ENCODE measurements around the gene MDM2. TPM values are rescaled to one million over a fixed set of nuclear protein-coding genes. Genes with fewer than 3 reads are reported as not detected.

Gene MDM2
- 100 to 1,000 TPM; 102 to 114 TPM for total RNA-seq
- 100 to 1,000 TPM in 1 of 2 donors, 10 to 100 TPM in 1; 24.9 to 155 TPM for polyA plus RNA-seq
- long read RNA-seq, donor 1, full-length matches to known transcripts: 5 of 163 reads
- long read RNA-seq, donor 1, partial matches to known transcripts: 151 of 163 reads
- long read RNA-seq, donor 1, other reads (novel, unspliced or antisense): 7 of 163 reads
- long read RNA-seq, donor 2, full-length matches to known transcripts: 1 of 42 reads
- long read RNA-seq, donor 2, partial matches to known transcripts: 41 of 42 reads
- long read RNA-seq, donor 2, other reads (novel, unspliced or antisense): 0 of 42 reads
- long read RNA-seq, donor 3, full-length matches to known transcripts: 3 of 153 reads
- long read RNA-seq, donor 3, partial matches to known transcripts: 142 of 153 reads
- long read RNA-seq, donor 3, other reads (novel, unspliced or antisense): 8 of 153 reads
- long read RNA-seq, donor 4, full-length matches to known transcripts: 2 of 132 reads
- long read RNA-seq, donor 4, partial matches to known transcripts: 130 of 132 reads
- long read RNA-seq, donor 4, other reads (novel, unspliced or antisense): 0 of 132 reads
- long read RNA-seq, donor 5, full-length matches to known transcripts: 8 of 240 reads
- long read RNA-seq, donor 5, partial matches to known transcripts: 200 of 240 reads
- long read RNA-seq, donor 5, other reads (novel, unspliced or antisense): 32 of 240 reads

GRCh38 chr12:68807576-68808387, at the start of gene MDM2:
Gene MDM2 (plus strand): TSS chr12:68808177. CDS start chr12:68808478, 301 bp downstream.
- Histone ChIP-seq H3K9ac (ENCODE audit: insufficient read depth in 1 of 2, low read length in 2 of 2) (peak within 1 kb of the TSS; percentile 90 to 91), H3K27me3 (ENCODE audit: control insufficient read depth in 3 of 3, insufficient read depth in 3 of 3, low read length in 2 of 3) (peaks cover 0 to 3% (median 0%) of the 10 kb centered on the region in 3 donors), H3K27ac (ENCODE audit: low read depth in 1 of 2, low read length in 1 of 2) (peak within 1 kb of the TSS; percentile 99 to 100), H3K4me1 (ENCODE audit: control insufficient read depth in 5 of 5, insufficient read depth in 5 of 5, low read length in 5 of 5) (peaks cover 0 to 5% (median 1%) of the 10 kb centered on the region in 5 donors), H3K9me3 (ENCODE audit: control insufficient read depth in 4 of 4, insufficient read depth in 3 of 4, low read length in 3 of 4) (no peaks in the 10 kb centered on the region), H3K36me3 (ENCODE audit: control insufficient read depth in 4 of 4, insufficient read depth in 4 of 4, low read length in 4 of 4) (peaks cover 0 to 9% (median 5%) of the 10 kb centered on the region in 4 donors), H3K4me3 (peak within 1 kb of the TSS; percentile 83)
- 0% methylated on average over 66 to 72 of the region's 72 CpGs for WGBS, 2 donors
- TF ChIP-seq CTCF (IDR thresholded peaks at IDR 0.05; ENCODE audit: control extremely low read depth, extremely low read depth): peak; percentile 41
- DNase-seq: peak; percentile 94 to 96 (median 95)
- peak; percentile 95 for ATAC-seq (ENCODE audit: insufficient read depth, low FRiP score)

- Histone ChIP-seq H3K4me1 (ENCODE audit: control insufficient read depth in 5 of 5, insufficient read depth in 5 of 5, low read length in 5 of 5) (peaks cover 0 to 2% (median 0%) of the 10 kb centered on the region in 5 donors), H3K9me3 (ENCODE audit: control insufficient read depth in 4 of 4, insufficient read depth in 3 of 4, low read length in 3 of 4) (no peaks in the 10 kb centered on the region), H3K27ac (ENCODE audit: low read depth in 1 of 2, low read length in 1 of 2) (no peak overlapping the region), H3K9ac (ENCODE audit: insufficient read depth in 1 of 2, low read length in 2 of 2) (no peak overlapping the region), H3K36me3 (ENCODE audit: control insufficient read depth in 4 of 4, insufficient read depth in 4 of 4, low read length in 4 of 4) (peaks cover 7 to 28% (median 24%) of the 10 kb centered on the region in 4 donors), H3K4me3 (no peak overlapping the region), H3K27me3 (ENCODE audit: control insufficient read depth in 3 of 3, insufficient read depth in 3 of 3, low read length in 2 of 3) (no peaks in the 10 kb centered on the region)
- DNase-seq: no peak
- 88 to 93% methylated on average over 5 of the region's 5 CpGs for WGBS, 2 donors
- no peak for TF ChIP-seq CTCF (IDR thresholded peaks at IDR 0.05; ENCODE audit: control extremely low read depth, extremely low read depth)
- ATAC-seq (ENCODE audit: insufficient read depth, low FRiP score): no peak
Observed at GRCh38 chr12:68759852-68760251, 48.1 kb upstream of the MDM2 start.

- ATAC-seq (ENCODE audit: insufficient read depth, low FRiP score): no peak
- H3K36me3 ChIP-seq (ENCODE audit: control insufficient read depth in 4 of 4, insufficient read depth in 4 of 4, low read length in 4 of 4): peaks cover 7 to 20% (median 16%) of the 10 kb centered on the region in 4 donors
Observed at GRCh38 chr12:68760806-68761441, 47.1 kb upstream of the MDM2 start.

More at GRCh38 chr12:68760806-68761441, 47.1 kb upstream of the MDM2 start:
- TF ChIP-seq CTCF (IDR thresholded peaks at IDR 0.05; ENCODE audit: control extremely low read depth, extremely low read depth): no peak
- no peak overlapping the region for H3K9ac ChIP-seq (ENCODE audit: insufficient read depth in 1 of 2, low read length in 2 of 2)
- H3K27ac ChIP-seq (ENCODE audit: low read depth in 1 of 2, low read length in 1 of 2): no peak overlapping the region
- 89 to 92% methylated on average over 7 of the region's 7 CpGs for WGBS, 2 donors
- DNase-seq: no peak
- H3K4me1 ChIP-seq (ENCODE audit: control insufficient read depth in 5 of 5, insufficient read depth in 5 of 5, low read length in 5 of 5): peaks cover 0 to 2% (median 0%) of the 10 kb centered on the region in 5 donors
- H3K4me3 ChIP-seq: no peak overlapping the region
- H3K9me3 ChIP-seq (ENCODE audit: control insufficient read depth in 4 of 4, insufficient read depth in 3 of 4, low read length in 3 of 4): no peaks in the 10 kb centered on the region
- no peaks in the 10 kb centered on the region for H3K27me3 ChIP-seq (ENCODE audit: control insufficient read depth in 3 of 3, insufficient read depth in 3 of 3, low read length in 2 of 3)
